Measurements from ENCODE around the gene PKN1.

- peak; percentile 40; the same call in 1 of the 2 replicates for TF ChIP-seq POLR2AphosphoS5 (IDR thresholded peaks at IDR 0.05; ENCODE audit: low read length)
- peak; percentile 72 for TF ChIP-seq POLR2A (IDR thresholded peaks at IDR 0.05; ENCODE audit: low read depth, low read length)
- TF ChIP-seq RAD21 (IDR thresholded peaks at IDR 0.05; ENCODE audit: insufficient read depth, low read depth, low read length), result no peak
- TF ChIP-seq PBX3 (IDR thresholded peaks at IDR 0.05; ENCODE audit: insufficient replicate concordance, low read depth, low read length), result no peak
- no peak for TF ChIP-seq NRF1 (conservative IDR thresholded peaks at IDR 0.05; ENCODE audit: low read depth, low read length)
- no peak for TF ChIP-seq BCL3 (IDR thresholded peaks at IDR 0.05; ENCODE audit: borderline replicate concordance, insufficient read depth, low read depth, low read length, poor library complexity, severe bottlenecking)
- TF ChIP-seq MAX (IDR thresholded peaks at IDR 0.05; ENCODE audit: low read depth, low read length), result no peak
- TF ChIP-seq YY1 (IDR thresholded peaks at IDR 0.05; ENCODE audit: low read depth, low read length), result no peak
- TF ChIP-seq CTCF (IDR thresholded peaks at IDR 0.05 in 2 of 3, conservative IDR thresholded peaks at IDR 0.05 in 1 of 3; ENCODE audit: control insufficient read depth in 2 of 3, extremely low read depth in 1 of 3, insufficient read depth in 1 of 3, low read depth in 3 of 3, low read length in 3 of 3), result no peak
- no peak for TF ChIP-seq BHLHE40 (IDR thresholded peaks at IDR 0.05; ENCODE audit: borderline replicate concordance in 1 of 2, low read depth in 2 of 2, low read length in 1 of 2)
- TF ChIP-seq SIN3A (IDR thresholded peaks at IDR 0.05; ENCODE audit: low read depth, low read length), result no peak
These were observed 22.7 kb upstream of the PKN1 start for GRCh38 chr19:14410091-14411051.

All from GM12878 (cell line).